CD1c-positive myeloid dendritic cell (primary cell): ENCODE measurements around the gene CLEC2A.

ENCODE experiments used
- DNase-seq: peaks from one replicate; pipeline ENCODE4 v3.0.0-alpha.2; 2016; ENCODE audit errors: extremely low spot score

The CLEC2A gene

GRCh38 chr12:9935026-9935425 is 2.9 kb upstream of the CLEC2A start:
- no peak for DNase-seq

DNA sequence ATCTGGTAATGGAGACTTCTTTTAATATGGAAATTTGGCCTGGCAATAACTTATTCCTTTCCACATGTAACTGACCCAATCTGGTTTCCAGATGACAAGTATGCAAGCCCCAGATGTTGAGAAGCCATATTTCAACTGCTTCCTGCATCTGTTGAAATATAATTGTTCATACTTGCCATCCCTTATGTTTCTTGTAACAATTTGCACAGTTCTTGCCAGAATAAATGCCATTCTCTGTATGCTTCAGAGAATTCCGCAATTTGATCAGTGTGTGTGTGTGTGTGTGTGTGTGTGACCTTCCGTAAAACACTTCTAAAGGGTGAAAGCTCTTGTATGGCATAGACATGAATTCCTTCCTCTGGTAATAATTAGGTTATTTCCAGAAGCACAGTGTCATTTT is 1.8 kb upstream of the CLEC2A start:
- no peak for DNase-seq

- DNase-seq, result no peak
These were observed 925 bp downstream of the CLEC2A start for GRCh38 chr12:9931245-9931644.

- peak; percentile 40 for DNase-seq
These were observed 3.6 kb downstream of the CLEC2A start for GRCh38 chr12:9928607-9929006.

GRCh38 chr12:9926876-9927275 is 5.3 kb downstream of the CLEC2A start:
- DNase-seq, result no peak

DNA sequence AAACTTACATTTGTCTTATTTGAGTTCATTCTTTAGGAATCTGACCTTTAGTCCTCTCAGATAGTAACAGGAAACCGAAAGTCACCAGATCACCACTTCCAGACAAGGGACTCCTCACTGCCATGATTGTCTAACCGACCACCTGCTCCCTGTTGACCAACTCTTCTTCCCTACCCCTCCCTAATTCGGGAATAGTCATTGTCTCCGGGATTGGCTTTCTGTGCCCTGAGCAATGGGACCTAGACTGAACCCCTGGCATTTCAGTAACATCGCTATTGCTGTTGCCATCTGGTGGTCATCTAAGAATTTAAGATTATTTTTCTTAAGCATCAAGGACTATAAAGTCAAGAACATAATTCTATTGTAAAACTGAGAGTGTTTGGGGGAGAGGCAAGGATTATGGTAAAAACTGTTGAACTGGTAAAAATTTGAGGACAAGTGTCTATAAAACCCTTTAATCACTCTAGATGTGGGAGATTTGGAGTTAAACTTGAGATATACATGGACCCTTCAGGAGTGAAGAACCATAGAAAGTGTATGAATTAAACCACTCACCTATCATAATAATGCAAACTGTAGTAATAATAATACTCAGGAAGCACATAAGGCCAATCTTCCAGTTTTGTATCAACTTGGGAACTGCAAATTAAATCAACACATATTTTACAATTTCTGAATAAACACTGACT is 6.3 kb downstream of the CLEC2A start:
- DNase-seq, result peak; percentile 60

DNA sequence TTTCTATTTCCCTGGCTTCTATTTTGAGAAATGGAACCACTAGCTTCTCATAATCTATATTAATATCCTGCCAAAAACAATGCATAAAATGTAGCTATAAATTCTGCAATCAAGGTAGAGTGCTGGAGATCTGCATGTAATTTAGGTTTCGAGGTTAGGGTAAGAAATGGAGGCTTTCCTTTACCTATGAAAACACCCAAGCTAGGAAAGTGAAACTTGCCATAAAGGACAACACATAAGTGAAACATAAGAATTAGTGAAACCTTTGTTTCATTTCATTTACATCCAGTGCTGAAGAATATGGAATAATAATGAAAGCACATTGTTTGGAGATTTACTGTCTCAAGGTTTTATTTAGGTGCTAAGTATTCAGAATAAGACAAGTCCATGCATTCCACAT is 9.7 kb downstream of the CLEC2A start:
- DNase-seq, result no peak

DNA sequence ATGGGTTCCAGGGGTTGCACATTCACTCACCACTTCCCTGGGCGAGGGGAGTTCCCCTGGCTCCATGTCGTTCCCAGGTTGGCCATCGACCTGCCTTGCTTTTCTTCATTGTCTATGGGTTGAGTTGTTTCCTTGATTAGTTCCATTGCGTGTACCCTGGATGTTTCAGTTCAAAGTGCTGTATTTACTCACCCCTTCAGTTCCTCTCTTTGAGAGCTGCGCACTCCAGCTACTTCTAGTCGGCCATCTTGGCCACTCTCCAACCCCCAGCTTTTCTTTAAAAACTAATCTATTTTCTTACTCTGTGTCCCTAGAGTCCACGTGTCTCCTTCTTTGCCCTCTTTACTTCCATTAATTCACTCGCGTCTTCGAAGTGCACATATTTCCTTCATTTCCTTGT is 11.7 kb downstream of the CLEC2A start:
- DNase-seq, result no peak

DNA sequence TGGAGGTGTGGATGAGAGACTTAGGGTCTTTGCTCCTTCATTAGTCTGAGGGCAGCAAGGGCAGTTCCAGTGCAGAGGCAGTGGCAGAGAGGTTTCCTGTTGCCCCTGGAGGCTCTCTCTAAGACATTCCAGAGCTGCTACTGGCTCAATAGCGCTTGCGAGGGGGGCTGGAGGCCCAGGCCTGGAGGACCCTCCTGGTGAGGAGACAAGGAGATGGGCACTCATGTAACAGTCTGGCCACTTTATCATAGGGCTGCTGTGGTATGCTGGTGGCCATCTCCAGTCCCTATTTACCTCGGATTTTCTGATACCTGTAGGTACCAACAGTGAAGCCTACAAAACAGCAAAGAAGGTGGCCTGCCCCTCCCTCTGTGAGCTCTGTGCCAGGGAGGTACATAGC is 12.7 kb downstream of the CLEC2A start:
- DNase-seq, result no peak

DNA sequence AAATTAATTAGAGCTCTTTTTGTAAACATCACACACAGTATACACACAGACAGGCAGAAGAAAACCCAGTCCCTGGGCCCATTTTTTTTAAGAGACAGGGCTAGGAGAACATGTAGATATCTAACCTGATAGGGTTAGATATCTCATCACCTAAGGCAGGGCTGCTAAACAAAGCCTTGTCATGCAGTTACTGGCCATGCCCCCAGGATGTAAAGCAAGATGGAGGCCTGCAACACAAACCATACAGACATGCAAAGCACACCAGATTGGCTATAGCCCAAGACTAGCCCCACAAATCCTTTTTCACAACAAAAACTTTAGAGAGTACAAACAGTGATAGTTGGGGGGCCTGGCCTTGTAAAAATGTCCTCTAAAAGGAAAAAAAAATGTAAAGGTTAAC is 20.5 kb downstream of the CLEC2A start:
- no peak for DNase-seq

DNA sequence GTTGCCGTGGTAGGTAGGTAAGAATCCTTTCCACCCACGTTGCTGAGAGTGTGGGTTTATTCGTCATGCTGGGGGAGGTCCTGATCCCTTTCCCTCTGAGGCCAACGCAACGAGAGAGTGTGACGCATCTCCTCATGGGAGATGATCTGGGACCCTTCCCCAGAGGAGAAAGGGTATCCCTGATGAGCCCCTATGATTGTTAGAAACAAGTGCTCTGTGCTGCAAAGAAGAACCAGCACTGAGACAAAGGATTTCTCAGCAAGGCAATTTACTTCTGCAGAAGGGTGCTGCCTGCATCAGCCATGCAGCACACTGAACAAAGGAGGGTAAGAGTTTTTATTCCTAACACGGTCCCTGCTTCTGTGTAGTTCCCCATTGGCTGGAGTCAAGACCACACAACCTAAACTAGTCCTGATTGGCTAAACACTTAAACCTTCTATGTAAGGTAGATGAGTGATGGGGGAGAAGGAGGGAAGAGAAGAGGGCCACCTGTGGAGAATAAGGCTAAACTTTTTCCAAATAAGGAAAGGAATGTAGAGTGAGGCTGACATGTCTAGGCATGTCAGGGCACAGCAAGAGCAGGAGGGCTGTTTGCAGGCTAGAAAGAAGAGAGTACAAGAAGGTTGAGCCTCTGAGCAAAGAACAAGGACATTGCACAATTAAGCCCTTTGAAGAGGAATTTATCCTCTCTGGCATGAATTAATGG is 21.3 kb downstream of the CLEC2A start:
- DNase-seq, result no peak

- no peak for DNase-seq
These were observed 22.4 kb downstream of the CLEC2A start for GRCh38 chr12:9909724-9910123.

DNA sequence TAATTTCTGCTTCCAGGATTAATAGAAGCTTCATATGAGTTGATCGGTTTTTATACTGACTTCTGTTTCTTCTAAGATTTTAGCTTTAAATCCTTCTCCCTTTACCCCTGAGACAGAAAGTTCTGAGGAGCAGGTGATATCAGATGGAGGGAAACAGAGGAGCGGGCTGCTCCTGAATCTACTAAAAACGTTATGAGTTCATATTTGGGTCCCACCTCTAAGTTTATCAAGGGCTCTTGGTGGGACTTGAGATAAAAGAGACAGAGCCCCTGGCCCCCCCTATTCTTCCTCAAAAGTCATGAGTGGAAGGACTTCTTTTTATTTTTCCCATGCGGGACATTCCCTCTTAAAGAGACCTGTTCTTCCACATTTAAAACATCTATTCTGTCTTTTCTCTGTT is 23.8 kb downstream of the CLEC2A start:
- no peak for DNase-seq

- no peak for DNase-seq
These were observed 24.4 kb downstream of the CLEC2A start for GRCh38 chr12:9907769-9908168.

DNA sequence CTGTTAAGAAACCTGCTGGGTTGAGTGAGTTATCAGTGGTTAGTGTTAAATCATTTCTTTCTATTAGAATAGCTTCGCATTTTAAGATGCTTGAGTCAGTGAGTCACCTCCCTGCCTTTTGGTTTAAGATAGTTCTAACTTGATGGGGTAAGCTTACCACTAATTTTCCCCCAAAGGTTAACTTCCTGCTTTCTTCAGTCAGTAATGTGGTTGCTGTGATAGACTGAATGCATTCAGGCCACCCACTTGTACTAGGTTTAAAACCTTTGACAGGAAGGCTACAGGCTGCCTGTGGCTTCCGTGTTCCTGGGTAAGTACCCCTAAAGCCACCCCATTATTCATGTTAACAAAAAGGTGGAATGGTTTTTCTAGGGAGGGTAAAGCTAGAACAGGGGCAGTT is 25.3 kb downstream of the CLEC2A start:
- DNase-seq, result peak; percentile 29

DNA sequence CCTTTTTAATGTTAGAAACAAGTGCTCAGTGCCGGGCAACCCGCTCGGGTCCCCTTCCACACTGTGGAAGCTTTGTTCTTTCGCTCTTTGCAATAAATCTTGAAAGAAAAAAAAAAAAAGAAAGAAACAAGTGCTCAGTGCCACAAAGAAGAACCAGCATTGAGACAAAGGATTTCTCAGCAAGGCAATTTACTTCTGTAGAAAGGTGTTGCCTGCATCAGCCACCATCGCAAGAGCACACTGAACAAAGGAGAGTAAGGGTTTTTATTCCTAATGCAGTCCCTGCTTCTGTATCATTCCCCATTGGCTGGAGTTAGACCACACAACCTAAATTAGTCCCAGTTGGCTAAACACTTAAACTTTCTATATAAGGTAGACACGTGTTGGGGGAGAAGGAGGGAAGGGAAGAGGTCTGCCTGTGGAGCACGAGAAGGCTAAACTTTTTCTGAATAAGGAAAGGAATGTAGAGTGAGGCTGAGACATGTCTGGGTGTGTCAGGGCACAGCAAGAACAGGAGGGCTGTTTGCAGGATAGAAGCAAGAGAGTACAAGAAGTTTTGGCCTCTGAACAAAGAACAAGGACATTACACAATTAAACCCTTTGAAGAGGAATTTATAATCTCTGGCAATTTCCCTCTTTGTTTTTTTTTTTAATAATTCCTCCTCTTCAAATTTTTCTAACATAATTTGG is 29.5 kb downstream of the CLEC2A start:
- DNase-seq, result no peak

DNA sequence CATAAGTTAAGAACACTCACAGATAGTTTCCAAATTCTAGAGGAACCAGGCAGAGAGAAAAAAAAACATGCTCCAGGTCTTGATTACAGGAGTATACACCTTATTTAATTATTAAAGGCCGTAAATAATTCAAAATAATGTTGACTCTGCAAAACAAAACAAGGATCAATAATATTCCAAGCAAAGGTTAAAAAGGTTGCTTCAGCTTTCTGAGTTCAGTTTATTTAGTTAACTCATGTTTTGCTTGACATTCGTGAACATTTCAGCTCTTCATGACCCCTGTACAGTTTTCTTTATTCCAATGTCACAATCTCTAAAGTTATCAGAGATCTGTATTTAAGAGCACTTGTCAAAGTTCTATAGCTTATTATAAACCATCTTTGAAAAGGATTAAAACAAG is 31.2 kb downstream of the CLEC2A start:
- no peak for DNase-seq

- DNase-seq, result no peak
These were observed 33.0 kb downstream of the CLEC2A start for GRCh38 chr12:9899209-9899608.

- no peak for DNase-seq
These were observed 34.6 kb downstream of the CLEC2A start for GRCh38 chr12:9897535-9897934.

- no peak for DNase-seq
These were observed 36.8 kb downstream of the CLEC2A start for GRCh38 chr12:9895215-9895971.

DNA sequence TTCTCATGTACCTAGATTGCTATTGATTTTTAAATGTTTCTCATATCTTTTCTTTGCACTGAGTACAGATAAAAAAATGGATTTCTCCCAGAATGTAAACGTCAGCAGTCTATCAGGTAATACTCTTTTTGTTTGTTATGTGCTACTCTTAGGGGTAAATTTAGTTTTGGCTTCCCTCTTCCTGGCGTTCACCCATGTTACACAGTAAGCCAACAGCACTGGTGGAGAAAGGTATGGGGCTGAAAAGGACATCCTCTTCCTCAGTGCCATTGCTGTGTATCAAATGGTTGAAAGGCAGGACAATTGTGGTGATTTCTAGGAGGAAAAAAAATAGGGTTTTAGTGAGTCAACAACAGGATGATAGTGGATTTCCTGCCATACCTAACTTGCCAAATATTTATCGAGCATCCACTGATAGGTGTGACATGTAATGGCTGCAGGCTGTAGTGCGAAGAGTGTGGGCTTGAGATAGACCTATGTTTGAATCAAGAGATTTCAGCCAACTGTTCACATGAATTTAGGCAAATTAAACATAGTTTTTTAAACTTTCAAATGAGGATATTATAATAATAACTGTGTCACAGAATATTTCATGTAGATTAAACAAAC is 43.4 kb downstream of the CLEC2A start:
- no peak for DNase-seq

- DNase-seq, result no peak
These were observed 49.0 kb downstream of the CLEC2A start for GRCh38 chr12:9883175-9883574.
